Psoas muscle (tissue), 8 donors: ENCODE results near the gene GRK2. TPM values are rescaled to one million over a fixed set of nuclear protein-coding genes. Genes with fewer than 3 reads are reported as not detected.

ENCODE experiments used
- ATAC-seq, 4 donors: fragments of 200-7000 bp; cut with Tn5 transposase; one replicate each; pipeline ENCODE4 v1.9.1; 2020; ENCODE audit warnings: moderate library complexity in 3 of 4, mild to moderate bottlenecking in 2 of 4
- DNase-seq, 2 donors: peaks; one replicate each; pipeline ENCODE4 v3.0.0-alpha.2; 2020
- H3K27ac ChIP-seq: fragments of 200-600 bp; one replicate; pipeline ENCODE4 v1.8.0; 2022
- H3K27me3 ChIP-seq, 3 donors: fragments of 200-600 bp in 1 of 3; one replicate each; pipeline versions ENCODE4 v1.6.1 to v1.8.0; 2013 to 2022; ENCODE audit warnings: low read length in 2 of 3, mild to moderate bottlenecking in 2 of 3, moderate library complexity in 1 of 3; ENCODE audit not compliant: insufficient read depth in 3 of 3
- H3K36me3 ChIP-seq, 2 donors: fragments of 200-600 bp in 1 of 2; one replicate each; pipeline versions ENCODE4 v1.6.1 to v1.8.0; 2013 to 2022; ENCODE audit warnings: low read depth in 1 of 2, mild to moderate bottlenecking in 1 of 2, moderate library complexity in 1 of 2; ENCODE audit not compliant: insufficient read depth in 1 of 2
- H3K4me1 ChIP-seq: fragments of 200-600 bp; one replicate; pipeline ENCODE4 v1.8.0; 2022
- H3K4me3 ChIP-seq: fragments of 200-600 bp; one replicate; pipeline ENCODE4 v1.8.0; 2022; ENCODE audit warnings: mild to moderate bottlenecking
- H3K9me3 ChIP-seq: fragments of 200-600 bp; one replicate; pipeline ENCODE4 v1.8.0; 2022
- WGBS, 3 donors: extraction: QIAGEN DNeasy Blood & Tissue Kit; methylation state at CpG; one replicate each; pipeline versions ENCODE4 v1.1.6 to v1.1.7; 2013; 5-methylcytosine and 5-hydroxymethylcytosine counted together
- intact Hi-C, 2 donors: fragments of 100-400 bp; cut with DNase I; formaldehyde crosslinking; loops; one replicate each; pipeline versions ENCODE4 v1.11.0 to v1.14.2; 2022
- polyA plus RNA-seq, 3 donors: library from polyadenylated mRNA; stranded (reverse); fragments of 200-250 nt; gene quantifications; one replicate each; pipeline ENCODE4 v1.2.3, GENCODE V29; 2013
- total RNA-seq, 4 donors: library from RNA; stranded (reverse); fragmentation: NEBNext Ultra II Directional in 2 of 4; extraction: Animal tissue kit (Norgen Biotek cat#: 25700) in 2 of 4; gene quantifications; one replicate each; pipeline versions ENCODE4 v1.2.1 to v1.2.4, GENCODE V29; 2021 to 2023
- TF ChIP-seq, protein P1 (sequence below): fragments of 200-600 bp; IDR thresholded peaks from one replicate; pipeline ENCODE4 v1.8.0; 2022; ENCODE audit warnings: antibody characterized with exemption
- donor health status: healthy with polysubstance abuse.
- donor health status: DM: no; HTN: no; CAD: no; lungs with moderate emphysema.
- donor health status: Bipolar disorder and iron deficiency.
- donor health status: healthy.
- donor health status: DM: yes; HTN: yes; CAD: no.
- donor health status: DM: no; HTN: no; CAD: no.
- donor health status: DM: no; HTN: no; CAD: no.
- donor health status: DM: yes; HTN: yes; CAD: no.

Gene GRK2
- total and polyA plus RNA-seq, 7 donors = 37.3 to 56.8 (median 46.2) TPM

DNA sequence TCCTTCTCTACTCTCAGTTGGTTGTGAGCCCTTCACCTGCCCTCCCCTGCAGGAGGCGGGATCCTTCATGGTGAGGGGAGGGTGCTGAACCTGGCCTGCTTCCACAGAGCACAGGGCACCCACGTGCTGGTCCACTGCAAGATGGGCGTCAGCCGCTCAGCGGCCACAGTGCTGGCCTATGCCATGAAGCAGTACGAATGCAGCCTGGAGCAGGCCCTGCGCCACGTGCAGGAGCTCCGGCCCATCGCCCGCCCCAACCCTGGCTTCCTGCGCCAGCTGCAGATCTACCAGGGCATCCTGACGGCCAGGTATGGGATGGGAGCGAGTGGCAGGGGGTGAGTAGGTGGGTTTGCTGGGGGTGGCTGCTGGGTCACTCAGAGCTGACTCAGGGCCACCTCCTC lies 43.4 kb downstream of the GRK2 start:
- H3K27ac ChIP-seq = no peak overlapping the region
- peaks cover 1% of the 10 kb centered on the region for H3K4me1 ChIP-seq
- H3K4me3 ChIP-seq = no peak overlapping the region
- intact Hi-C loops = no loop called here
- TF ChIP-seq, protein P1, sequence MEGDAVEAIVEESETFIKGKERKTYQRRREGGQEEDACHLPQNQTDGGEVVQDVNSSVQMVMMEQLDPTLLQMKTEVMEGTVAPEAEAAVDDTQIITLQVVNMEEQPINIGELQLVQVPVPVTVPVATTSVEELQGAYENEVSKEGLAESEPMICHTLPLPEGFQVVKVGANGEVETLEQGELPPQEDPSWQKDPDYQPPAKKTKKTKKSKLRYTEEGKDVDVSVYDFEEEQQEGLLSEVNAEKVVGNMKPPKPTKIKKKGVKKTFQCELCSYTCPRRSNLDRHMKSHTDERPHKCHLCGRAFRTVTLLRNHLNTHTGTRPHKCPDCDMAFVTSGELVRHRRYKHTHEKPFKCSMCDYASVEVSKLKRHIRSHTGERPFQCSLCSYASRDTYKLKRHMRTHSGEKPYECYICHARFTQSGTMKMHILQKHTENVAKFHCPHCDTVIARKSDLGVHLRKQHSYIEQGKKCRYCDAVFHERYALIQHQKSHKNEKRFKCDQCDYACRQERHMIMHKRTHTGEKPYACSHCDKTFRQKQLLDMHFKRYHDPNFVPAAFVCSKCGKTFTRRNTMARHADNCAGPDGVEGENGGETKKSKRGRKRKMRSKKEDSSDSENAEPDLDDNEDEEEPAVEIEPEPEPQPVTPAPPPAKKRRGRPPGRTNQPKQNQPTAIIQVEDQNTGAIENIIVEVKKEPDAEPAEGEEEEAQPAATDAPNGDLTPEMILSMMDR = no peak
- 91 to 95% (median 91%) methylated on average over 14 of the region's 14 CpGs for WGBS, 3 donors
- H3K9me3 ChIP-seq = no peaks in the 10 kb centered on the region
- DNase-seq (no peak), ATAC-seq (no peak)
- no peaks in the 10 kb centered on the region for H3K27me3 ChIP-seq
- peaks cover 0 to 45% of the 10 kb centered on the region in 2 donors for H3K36me3 ChIP-seq

DNA sequence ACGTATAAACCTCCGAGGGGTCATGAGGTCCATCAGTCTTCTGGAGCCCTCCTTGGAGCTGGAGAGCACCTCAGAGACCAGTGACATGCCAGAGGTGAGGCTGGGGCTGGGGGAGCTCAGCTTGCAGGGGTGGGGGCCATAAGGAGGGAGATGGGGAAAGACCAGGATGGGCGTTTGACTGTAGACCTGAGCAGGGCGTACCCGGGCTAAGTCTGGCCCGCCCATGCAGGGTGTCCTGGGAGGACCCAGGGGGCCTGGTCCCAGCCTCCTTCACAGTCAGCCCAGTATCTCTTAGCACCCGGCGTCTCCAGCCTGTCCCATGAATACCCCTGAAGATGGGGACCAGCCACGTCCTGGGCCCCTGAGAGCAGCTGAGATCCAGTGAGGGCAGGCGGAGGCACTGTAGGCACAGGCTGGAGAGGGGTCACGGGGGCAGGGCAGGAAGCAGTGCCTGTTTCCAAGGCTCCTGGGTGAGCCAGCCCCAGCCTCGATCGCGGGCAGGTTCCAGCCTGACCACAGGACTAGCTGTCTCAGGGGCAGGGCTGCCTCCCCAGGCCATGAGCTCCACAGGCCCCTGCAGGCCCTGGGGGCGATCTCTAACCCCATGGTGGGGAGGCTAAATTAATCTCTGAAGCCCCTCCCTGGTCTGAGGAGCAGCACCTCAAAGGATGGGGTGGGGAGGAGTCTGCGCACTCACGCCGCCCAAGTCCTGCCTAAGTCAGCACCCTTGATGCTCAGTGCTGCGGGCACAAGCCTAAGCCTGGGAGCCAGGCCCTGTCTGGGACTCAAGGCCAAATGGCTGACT lies 44.2 kb downstream of the GRK2 start:
- intact Hi-C loops = no loop called here
- 86 to 90% (median 89%) methylated on average over 19 of the region's 19 CpGs for WGBS, 3 donors

DNA sequence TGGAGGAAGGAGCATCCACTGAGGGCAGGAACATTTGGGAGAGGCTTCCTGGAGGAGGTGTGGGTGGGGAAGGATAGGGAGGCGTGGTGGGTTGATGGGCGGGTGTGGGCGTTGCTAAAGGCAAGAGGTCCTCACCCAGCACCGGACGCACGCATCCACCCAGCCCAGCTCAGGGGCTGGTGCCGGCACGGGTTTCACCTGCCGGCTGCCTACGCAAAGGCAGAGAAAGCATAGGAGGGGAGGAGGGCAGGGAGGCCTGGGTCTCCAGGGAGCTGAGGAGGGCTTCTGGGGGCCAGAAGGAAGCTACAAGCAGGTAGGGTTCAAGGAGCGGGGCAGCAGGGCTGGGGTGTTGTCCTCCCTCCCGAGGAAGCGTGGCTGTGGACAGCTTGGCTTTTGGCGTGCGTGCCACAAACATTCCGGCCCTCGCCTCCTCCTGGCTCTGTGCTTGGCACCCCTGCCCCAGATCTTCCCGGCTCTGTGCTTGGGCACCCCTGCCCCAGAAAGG lies 44.8 kb downstream of the GRK2 start:
- intact Hi-C loops = no loop called here
- H3K4me3 ChIP-seq = no peak overlapping the region
- no peaks in the 10 kb centered on the region for H3K4me1 ChIP-seq
- no peaks in the 10 kb centered on the region for H3K27me3 ChIP-seq
- H3K9me3 ChIP-seq = no peaks in the 10 kb centered on the region
- H3K27ac ChIP-seq = no peak overlapping the region
- DNase-seq = no peak
- ATAC-seq = no peak
- WGBS, 3 donors = 86 to 90% (median 87%) methylated on average over 17 to 18 of the region's 18 CpGs
- peaks cover 0 to 45% of the 10 kb centered on the region in 2 donors for H3K36me3 ChIP-seq
- TF ChIP-seq, protein P1 = no peak

More for the DNA sequence above, 44.2 kb downstream of the GRK2 start:
- peaks cover 0 to 45% of the 10 kb centered on the region in 2 donors for H3K36me3 ChIP-seq
- H3K4me3 ChIP-seq = no peak overlapping the region
- no peaks in the 10 kb centered on the region for H3K4me1 ChIP-seq
- no peak for DNase-seq
- TF ChIP-seq, protein P1 = no peak
- H3K27ac ChIP-seq = no peak overlapping the region
- H3K27me3 ChIP-seq = no peaks in the 10 kb centered on the region
- H3K9me3 ChIP-seq = no peaks in the 10 kb centered on the region
- no peak for ATAC-seq

DNA sequence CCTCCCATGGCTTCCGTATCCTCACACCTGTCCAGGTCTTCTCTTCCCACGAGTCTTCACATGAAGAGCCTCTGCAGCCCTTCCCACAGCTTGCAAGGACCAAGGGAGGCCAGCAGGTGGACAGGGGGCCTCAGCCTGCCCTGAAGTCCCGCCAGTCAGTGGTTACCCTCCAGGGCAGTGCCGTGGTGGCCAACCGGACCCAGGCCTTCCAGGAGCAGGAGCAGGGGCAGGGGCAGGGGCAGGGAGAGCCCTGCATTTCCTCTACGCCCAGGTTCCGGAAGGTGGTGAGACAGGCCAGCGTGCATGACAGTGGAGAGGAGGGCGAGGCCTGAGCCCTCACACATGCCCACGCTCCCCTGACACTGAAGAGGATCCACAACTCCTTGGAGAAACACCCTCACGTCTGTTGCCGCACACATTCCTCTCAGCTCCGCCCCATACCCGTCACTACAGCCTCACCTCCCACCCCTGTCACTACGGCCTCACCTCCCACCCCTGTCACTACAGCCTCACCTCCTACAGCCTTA lies 45.3 kb downstream of the GRK2 start:
- no peaks in the 10 kb centered on the region for H3K27me3 ChIP-seq
- H3K4me3 ChIP-seq = no peak overlapping the region
- ATAC-seq (no peak), DNase-seq (no peak)
- no peak overlapping the region for H3K27ac ChIP-seq
- H3K36me3 ChIP-seq = peaks cover 0 to 45% of the 10 kb centered on the region in 2 donors
- TF ChIP-seq, protein P1 = no peak
- no peaks in the 10 kb centered on the region for H3K4me1 ChIP-seq
- intact Hi-C loops = no loop called here
- no peaks in the 10 kb centered on the region for H3K9me3 ChIP-seq
- WGBS, 3 donors = 89 to 90% (median 89%) methylated on average over 15 of the region's 15 CpGs
